HCT116 (cell line): ENCODE data around the gene FGFR1OP2. TPM values are rescaled to one million over a fixed set of nuclear protein-coding genes. Genes with fewer than 3 reads are reported as not detected.

Source experiments
- ATAC-seq: fragments of 200-7000 bp; cut with Tn5 transposase; 2 replicates; pipeline ENCODE4 v1.9.1; 2020; ENCODE audit warnings: mild to moderate bottlenecking, moderate library complexity
- BruUV-seq: library from RNA; stranded (reverse); fragments of 400-500 nt; replicated peaks from 2 replicates; lab custom pipeline; 2021; lab: Mats Ljungman, UMichigan
- CTCF ChIA-PET: fragments of 300-600 bp; sonication (Branson Sonifier 250); formaldehyde crosslinking; loops from one replicate; lab custom pipeline; 2021; ENCODE audit warnings: antibody characterized with exemption; lab: Charles Lee
- POLR2A ChIA-PET: fragments of 300-600, 350-600 bp; sonication (Branson Sonifier 250); formaldehyde crosslinking; loops from one replicate; lab custom pipeline; 2021; ENCODE audit warnings: antibody characterized with exemption; lab: Charles Lee
- RAD21 ChIA-PET, 2 experiments: fragments of 300-600 bp; sonication (Branson Sonifier 250); formaldehyde crosslinking; loops; one replicate each; lab custom pipeline; 2023; ENCODE audit warnings: low total read pairs in 2 of 2; ENCODE audit not compliant: uncharacterized antibody in 2 of 2, unreplicated experiment in 2 of 2, low non-redundant PET in 1 of 2; lab: Charles Lee
- DNase-seq: peaks from one replicate; pipeline ENCODE4 v3.0.0-alpha.2; 2010; ENCODE audit warnings: low read depth, low spot score
- H2AFZ ChIP-seq: fragments of 200-600 bp; shearing (Covaris generic), sonication (generic); 2 replicates; pipeline ENCODE4 v1.6.1; 2017; ENCODE audit warnings: low read depth, mixed run types, mixed read lengths, antibody characterized with exemption, low read length; ENCODE audit not compliant: poor library complexity, severe bottlenecking
- H3K27ac ChIP-seq: 2 replicates; pipeline ENCODE4 v1.5.1; 2012; ENCODE audit warnings: low read depth, low read length
- H3K27me3 ChIP-seq: fragments of 200-600 bp; sonication (generic); 2 replicates; pipeline ENCODE4 v1.6.1; 2016; ENCODE audit warnings: mixed run types, low read length, mixed read lengths; ENCODE audit not compliant: insufficient read depth
- H3K36me3 ChIP-seq, 2 experiments: fragments of 200-500 bp in 1 of 2; fragments of 200-600 bp in 1 of 2; sonication (Bioruptor generic) in 1 of 2; sonication (generic) in 1 of 2; 2 replicates each; pipeline versions ENCODE4 v1.5.1 to v1.6.1; 2014 to 2016; ENCODE audit warnings: low read length in 2 of 2, inconsistent platforms in 1 of 2, mixed read lengths in 1 of 2, mixed run types in 1 of 2; ENCODE audit not compliant: insufficient read depth in 2 of 2, control insufficient read depth in 1 of 2
- H3K4me1 ChIP-seq, 2 experiments: fragments of 200-600 bp in 1 of 2; sonication (generic) in 1 of 2; 2 replicates each; pipeline versions ENCODE4 v1.5.1 to v1.6.1; 2012 to 2017; ENCODE audit warnings: low read length in 2 of 2, inconsistent platforms in 1 of 2, mild to moderate bottlenecking in 1 of 2, mixed read lengths in 1 of 2, mixed run types in 1 of 2, moderate library complexity in 1 of 2; ENCODE audit not compliant: insufficient read depth in 2 of 2, control insufficient read depth in 1 of 2
- H3K4me2 ChIP-seq: fragments of 200-600 bp; sonication (generic); 2 replicates; pipeline ENCODE4 v1.6.1; 2017; ENCODE audit warnings: mixed run types, low read length, mixed read lengths
- H3K4me3 ChIP-seq, 2 experiments: fragments of 200-600 bp in 1 of 2; sonication (generic) in 1 of 2; replicated peaks in 1 of 2; 2 replicates each; pipeline ENCODE4 v1.5.1; 2011 to 2016; ENCODE audit warnings: low read length in 2 of 2, control low read depth in 1 of 2, low read depth in 1 of 2, mild to moderate bottlenecking in 1 of 2, mixed read lengths in 1 of 2, mixed run types in 1 of 2
- H3K79me2 ChIP-seq: fragments of 200-600 bp; sonication (generic); 2 replicates; pipeline ENCODE4 v1.6.1; 2017; ENCODE audit warnings: mild to moderate bottlenecking, mixed run types, low read length, moderate library complexity, mixed read lengths; ENCODE audit not compliant: insufficient read depth
- H3K9ac ChIP-seq: fragments of 200-600 bp; sonication (generic); 2 replicates; pipeline ENCODE4 v1.6.1; 2016; ENCODE audit warnings: low read length, mixed read lengths
- H3K9me2 ChIP-seq: fragments of 200-600 bp; sonication (generic), shearing (Covaris generic); 2 replicates; pipeline ENCODE4 v1.6.1; 2017; ENCODE audit warnings: mixed run types, mild to moderate bottlenecking, moderate library complexity; ENCODE audit not compliant: insufficient read depth
- H3K9me3 ChIP-seq, 2 experiments: fragments of 200-500 bp in 1 of 2; fragments of 200-600 bp in 1 of 2; sonication (Bioruptor generic) in 1 of 2; sonication (generic) in 1 of 2; 2 replicates each; pipeline ENCODE4 v1.6.1; 2014 to 2017; ENCODE audit warnings: low read length in 2 of 2, mixed read lengths in 2 of 2, inconsistent platforms in 1 of 2, low read depth in 1 of 2, mild to moderate bottlenecking in 1 of 2, mixed run types in 1 of 2, moderate library complexity in 1 of 2; ENCODE audit not compliant: control insufficient read depth in 1 of 2, insufficient read depth in 1 of 2
- H4K20me1 ChIP-seq: fragments of 200-600 bp; sonication (generic), shearing (Covaris generic); 2 replicates; pipeline ENCODE4 v1.6.1; 2017; ENCODE audit warnings: mixed run types, mild to moderate bottlenecking, moderate library complexity; ENCODE audit not compliant: insufficient read depth
- CEBPB ChIP-seq: IDR thresholded peaks from 2 replicates; pipeline ENCODE4 v1.6.1; 2012; ENCODE audit warnings: low read depth
- EZH2 ChIP-seq: fragments of 200-600 bp; sonication (generic); IDR thresholded peaks from 2 replicates; pipeline ENCODE4 v1.6.1; 2017; ENCODE audit warnings: antibody characterized with exemption, mixed run types
- EZH2phosphoT487 ChIP-seq: fragments of 200-600 bp; IDR thresholded peaks from 2 replicates; pipeline ENCODE4 v1.6.1; 2018; ENCODE audit warnings: antibody characterized with exemption, borderline replicate concordance
- FOSL1 ChIP-seq: IDR thresholded peaks from 2 replicates; pipeline ENCODE4 v1.6.1; 2012; ENCODE audit warnings: low read depth
- JUND ChIP-seq: IDR thresholded peaks from 2 replicates; pipeline ENCODE4 v1.6.1; 2012
- POLR2A ChIP-seq: IDR thresholded peaks from 2 replicates; pipeline ENCODE4 v1.7.0; 2011; ENCODE audit warnings: borderline replicate concordance; ENCODE audit not compliant: insufficient read depth, insufficient read length; ENCODE audit errors: extremely low read depth
- POLR2AphosphoS5 ChIP-seq: IDR thresholded peaks from 2 replicates; pipeline ENCODE4 v1.6.1; 2011; ENCODE audit warnings: mild to moderate bottlenecking, low read depth, low read length, moderate library complexity
- RAD21 ChIP-seq: IDR thresholded peaks from 2 replicates; pipeline ENCODE4 v1.6.1; 2012; ENCODE audit warnings: low read depth, mild to moderate bottlenecking
- SIN3A ChIP-seq: IDR thresholded peaks from 2 replicates; pipeline ENCODE4 v1.6.1; 2012; ENCODE audit warnings: low read depth
- SP1 ChIP-seq: IDR thresholded peaks from 2 replicates; pipeline ENCODE4 v1.6.1; 2012; ENCODE audit warnings: low read depth
- YY1 ChIP-seq: IDR thresholded peaks from 2 replicates; pipeline ENCODE4 v1.6.1; 2011; ENCODE audit warnings: low read length, low read depth, moderate library complexity, mild to moderate bottlenecking; ENCODE audit not compliant: insufficient replicate concordance; ENCODE audit errors: extremely low read depth
- intact Hi-C: fragments of 100-400 bp; cut with micrococcal nuclease; formaldehyde crosslinking; loops from 2 replicates; pipeline ENCODE4 v1.10.0; 2022
- total RNA-seq: library from RNA; stranded (reverse); gene quantifications from one replicate; pipeline ENCODE4 v1.2.1, GENCODE V29; 2021; ENCODE audit not compliant: unreplicated experiment
- TF ChIP-seq, protein P1 (sequence below): IDR thresholded peaks from 2 replicates; pipeline ENCODE4 v1.6.1; 2012; ENCODE audit warnings: low read depth
- TF ChIP-seq, protein P2 (sequence below): IDR thresholded peaks from 2 replicates; pipeline ENCODE4 v1.6.1; 2012
- TF ChIP-seq, protein P3 (sequence below): IDR thresholded peaks from 2 replicates; pipeline ENCODE4 v1.6.1; 2012
- TF ChIP-seq, protein P4 (sequence below): IDR thresholded peaks from 2 replicates; pipeline ENCODE4 v1.6.1; 2011; ENCODE audit warnings: mild to moderate bottlenecking, low read length, moderate library complexity; ENCODE audit not compliant: insufficient replicate concordance; ENCODE audit errors: extremely low read depth

FGFR1OP2 gene
- total RNA-seq, 1 experiment from 2014 or later: 29.6 TPM

DNA sequence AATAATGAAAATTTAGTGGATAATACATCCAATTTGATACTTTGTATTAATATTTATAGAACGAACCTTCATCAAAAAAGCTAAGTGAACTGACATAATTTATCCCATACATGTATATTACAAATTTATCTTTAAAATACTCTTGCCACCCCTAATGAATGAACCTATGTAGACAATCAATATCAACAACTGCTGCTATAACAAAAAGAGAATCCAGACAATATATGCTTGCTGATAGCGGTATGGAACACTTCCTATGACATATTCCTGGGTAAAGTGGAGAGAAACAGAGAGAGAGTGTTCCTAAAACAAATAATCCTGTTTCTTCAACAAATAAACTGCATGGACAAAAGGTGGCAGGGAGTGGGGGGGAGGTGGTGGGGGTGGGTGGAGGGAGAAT, 44.6 kb downstream of the FGFR1OP2 start:
- Histone ChIP-seq H3K9me2 (no peaks in the 10 kb centered on the region), H3K9me3 (no peaks in the 10 kb centered on the region), H3K9ac (no peak overlapping the region), H3K36me3 (peaks cover 0 to 5% of the 10 kb centered on the region in 2 experiments; a peak in 1 of 4 replicates), H3K4me2 (no peak overlapping the region), H3K27me3 (no peaks in the 10 kb centered on the region), H3K27ac (no peak overlapping the region), H2AFZ (no peak overlapping the region), H3K79me2 (no peaks in the 10 kb centered on the region; the same call in 1 of the 2 replicates), H4K20me1 (no peaks in the 10 kb centered on the region), H3K4me1 (no peaks in the 10 kb centered on the region), H3K4me3 (no peak overlapping the region)
- ATAC-seq (no peak), DNase-seq (no peak)
- RAD21 ChIA-PET: no interaction called here
- no TSS peak for BruUV-seq
- intact Hi-C loops: no loop called here
- TF ChIP-seq YY1: no peak
- TF ChIP-seq CEBPB: no peak
- no peak for TF ChIP-seq RAD21
- TF ChIP-seq, protein P1, sequence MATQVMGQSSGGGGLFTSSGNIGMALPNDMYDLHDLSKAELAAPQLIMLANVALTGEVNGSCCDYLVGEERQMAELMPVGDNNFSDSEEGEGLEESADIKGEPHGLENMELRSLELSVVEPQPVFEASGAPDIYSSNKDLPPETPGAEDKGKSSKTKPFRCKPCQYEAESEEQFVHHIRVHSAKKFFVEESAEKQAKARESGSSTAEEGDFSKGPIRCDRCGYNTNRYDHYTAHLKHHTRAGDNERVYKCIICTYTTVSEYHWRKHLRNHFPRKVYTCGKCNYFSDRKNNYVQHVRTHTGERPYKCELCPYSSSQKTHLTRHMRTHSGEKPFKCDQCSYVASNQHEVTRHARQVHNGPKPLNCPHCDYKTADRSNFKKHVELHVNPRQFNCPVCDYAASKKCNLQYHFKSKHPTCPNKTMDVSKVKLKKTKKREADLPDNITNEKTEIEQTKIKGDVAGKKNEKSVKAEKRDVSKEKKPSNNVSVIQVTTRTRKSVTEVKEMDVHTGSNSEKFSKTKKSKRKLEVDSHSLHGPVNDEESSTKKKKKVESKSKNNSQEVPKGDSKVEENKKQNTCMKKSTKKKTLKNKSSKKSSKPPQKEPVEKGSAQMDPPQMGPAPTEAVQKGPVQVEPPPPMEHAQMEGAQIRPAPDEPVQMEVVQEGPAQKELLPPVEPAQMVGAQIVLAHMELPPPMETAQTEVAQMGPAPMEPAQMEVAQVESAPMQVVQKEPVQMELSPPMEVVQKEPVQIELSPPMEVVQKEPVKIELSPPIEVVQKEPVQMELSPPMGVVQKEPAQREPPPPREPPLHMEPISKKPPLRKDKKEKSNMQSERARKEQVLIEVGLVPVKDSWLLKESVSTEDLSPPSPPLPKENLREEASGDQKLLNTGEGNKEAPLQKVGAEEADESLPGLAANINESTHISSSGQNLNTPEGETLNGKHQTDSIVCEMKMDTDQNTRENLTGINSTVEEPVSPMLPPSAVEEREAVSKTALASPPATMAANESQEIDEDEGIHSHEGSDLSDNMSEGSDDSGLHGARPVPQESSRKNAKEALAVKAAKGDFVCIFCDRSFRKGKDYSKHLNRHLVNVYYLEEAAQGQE: no peak
- TF ChIP-seq, protein P2, sequence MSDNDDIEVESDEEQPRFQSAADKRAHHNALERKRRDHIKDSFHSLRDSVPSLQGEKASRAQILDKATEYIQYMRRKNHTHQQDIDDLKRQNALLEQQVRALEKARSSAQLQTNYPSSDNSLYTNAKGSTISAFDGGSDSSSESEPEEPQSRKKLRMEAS: no peak
- TF ChIP-seq, protein P3, sequence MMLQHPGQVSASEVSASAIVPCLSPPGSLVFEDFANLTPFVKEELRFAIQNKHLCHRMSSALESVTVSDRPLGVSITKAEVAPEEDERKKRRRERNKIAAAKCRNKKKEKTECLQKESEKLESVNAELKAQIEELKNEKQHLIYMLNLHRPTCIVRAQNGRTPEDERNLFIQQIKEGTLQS: no peak
- no peak for TF ChIP-seq SP1
- no peak for TF ChIP-seq POLR2A
- TF ChIP-seq POLR2AphosphoS5: no peak
- TF ChIP-seq EZH2phosphoT487: no peak
- TF ChIP-seq EZH2: no peak
- no peak for TF ChIP-seq SIN3A
- TF ChIP-seq FOSL1: no peak
- no peak for TF ChIP-seq JUND
- TF ChIP-seq, protein P4, sequence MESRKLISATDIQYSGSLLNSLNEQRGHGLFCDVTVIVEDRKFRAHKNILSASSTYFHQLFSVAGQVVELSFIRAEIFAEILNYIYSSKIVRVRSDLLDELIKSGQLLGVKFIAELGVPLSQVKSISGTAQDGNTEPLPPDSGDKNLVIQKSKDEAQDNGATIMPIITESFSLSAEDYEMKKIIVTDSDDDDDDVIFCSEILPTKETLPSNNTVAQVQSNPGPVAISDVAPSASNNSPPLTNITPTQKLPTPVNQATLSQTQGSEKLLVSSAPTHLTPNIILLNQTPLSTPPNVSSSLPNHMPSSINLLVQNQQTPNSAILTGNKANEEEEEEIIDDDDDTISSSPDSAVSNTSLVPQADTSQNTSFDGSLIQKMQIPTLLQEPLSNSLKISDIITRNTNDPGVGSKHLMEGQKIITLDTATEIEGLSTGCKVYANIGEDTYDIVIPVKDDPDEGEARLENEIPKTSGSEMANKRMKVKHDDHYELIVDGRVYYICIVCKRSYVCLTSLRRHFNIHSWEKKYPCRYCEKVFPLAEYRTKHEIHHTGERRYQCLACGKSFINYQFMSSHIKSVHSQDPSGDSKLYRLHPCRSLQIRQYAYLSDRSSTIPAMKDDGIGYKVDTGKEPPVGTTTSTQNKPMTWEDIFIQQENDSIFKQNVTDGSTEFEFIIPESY: no peak
- POLR2A ChIA-PET: no interaction called here
- CTCF ChIA-PET: no interaction called here
